Stimulated activated naive CD8-positive, alpha-beta T cell treated with anti-CD3 and anti-CD28 coated beads, Interleukin-15, amount 100 ng/mL, for 72 hours (primary cell): ENCODE results near the gene PRAMEF4.
"Not testable (repeated sequence)": the region's sequence is repeated elsewhere in the genome, so short reads cannot be mapped to it uniquely, and the experiment has no call there.

Source experiments
- ATAC-seq: fragments of 150-1000 bp; cut with Tn5 transposase; 2 replicates; pipeline ENCODE4 v1.10.0; 2021; ENCODE audit warnings: mild to moderate bottlenecking, moderate library complexity
- DNase-seq, 2 donors: peaks; one replicate each; pipeline ENCODE4 v3.0.0; 2021 to 2022
- H3K27ac Mint-ChIP-seq, 2 donors: one replicate each; pipeline ENCODE4 v1.8.0; 2022; ENCODE audit warnings: mild to moderate bottlenecking in 2 of 2, mixed read lengths in 2 of 2, moderate library complexity in 2 of 2
- H3K27me3 Mint-ChIP-seq: one replicate; pipeline ENCODE4 v1.8.0; 2022; ENCODE audit warnings: mixed read lengths
- H3K4me1 Mint-ChIP-seq: one replicate; pipeline ENCODE4 v1.8.0; 2022; ENCODE audit warnings: mild to moderate bottlenecking, mixed read lengths
- H3K4me3 Mint-ChIP-seq, 2 donors: one replicate each; pipeline ENCODE4 v1.8.0; 2022; ENCODE audit warnings: mild to moderate bottlenecking in 2 of 2, mixed read lengths in 2 of 2, moderate library complexity in 1 of 2
- H3K9me3 Mint-ChIP-seq, 2 donors: one replicate each; pipeline ENCODE4 v1.8.0; 2022; ENCODE audit warnings: mixed read lengths in 2 of 2

PRAMEF4 gene

DNA sequence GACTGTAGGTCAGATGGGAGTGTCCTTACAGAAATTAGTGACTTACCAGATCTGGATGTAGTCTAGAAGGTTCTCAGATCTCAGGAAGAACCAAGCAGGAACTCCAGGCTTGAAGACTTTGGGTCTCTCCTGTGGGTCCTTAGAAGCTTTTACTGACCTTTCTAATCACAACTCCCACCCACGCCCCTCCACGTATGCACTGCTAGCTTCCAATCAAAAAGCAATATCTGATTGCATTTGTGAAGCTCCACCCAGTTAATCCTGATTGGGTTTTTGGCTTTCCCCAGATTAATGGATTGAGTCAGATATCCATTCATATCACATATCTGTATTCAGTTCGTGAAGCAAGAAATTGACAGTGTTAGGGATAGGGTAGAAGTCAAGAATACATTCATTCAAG is at the start of gene PRAMEF4:
Gene PRAMEF4 (minus strand): TSS at position 101 of the 400 bp plus-strand sequence. CDS start 2,807 bp downstream, outside the sequence.
- DNase-seq = not testable (repeated sequence)

DNA sequence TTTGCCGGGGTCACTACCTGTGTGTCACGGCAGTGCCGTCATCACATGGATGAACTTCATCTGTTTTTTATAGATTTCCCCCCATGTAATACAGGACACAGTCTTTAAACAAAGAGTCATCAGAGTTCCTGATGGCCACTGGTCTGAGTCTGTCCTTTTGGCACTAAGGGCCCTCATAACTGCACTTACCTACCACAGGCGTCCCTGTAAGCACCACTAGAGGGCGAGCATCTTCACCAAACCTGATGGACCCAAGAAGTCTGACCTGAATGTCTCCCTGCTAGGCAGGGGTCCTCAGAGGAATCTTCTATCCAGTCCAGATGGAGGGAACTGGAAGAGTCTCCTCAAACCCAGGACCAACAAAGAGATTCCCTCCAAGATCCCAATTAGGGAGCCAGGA is 38.4 kb upstream of the PRAMEF4 start:
- not testable (repeated sequence) for ATAC-seq, H3K27me3 Mint-ChIP-seq, H3K4me1 Mint-ChIP-seq, H3K27ac Mint-ChIP-seq, H3K4me3 Mint-ChIP-seq, H3K9me3 Mint-ChIP-seq, DNase-seq

More for the DNA sequence above, at the start of gene PRAMEF4:
- not testable (repeated sequence) for H3K9me3 Mint-ChIP-seq, H3K4me3 Mint-ChIP-seq, H3K27me3 Mint-ChIP-seq, H3K4me1 Mint-ChIP-seq, ATAC-seq, H3K27ac Mint-ChIP-seq

DNA sequence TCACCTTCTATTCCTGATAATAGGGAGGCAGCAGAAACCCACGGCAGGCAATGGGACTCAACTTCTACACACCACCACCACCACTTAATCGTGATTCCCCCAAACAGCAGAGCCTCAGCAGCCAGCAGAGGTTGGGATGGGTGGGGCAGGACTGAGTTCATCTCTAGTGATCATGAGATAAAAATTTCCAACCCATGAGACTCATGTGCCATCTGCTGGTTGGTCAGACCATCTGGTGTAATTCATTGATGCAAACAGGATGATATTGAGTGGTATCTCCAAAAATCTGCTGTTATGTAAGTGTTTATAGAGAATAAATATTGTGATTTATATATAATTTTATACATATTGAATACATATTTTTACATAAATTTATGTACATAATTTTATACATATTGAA is 35.7 kb upstream of the PRAMEF4 start:
- H3K27me3 Mint-ChIP-seq, H3K9me3 Mint-ChIP-seq, ATAC-seq, DNase-seq, H3K4me1 Mint-ChIP-seq, H3K4me3 Mint-ChIP-seq, H3K27ac Mint-ChIP-seq: not testable (repeated sequence)

DNA sequence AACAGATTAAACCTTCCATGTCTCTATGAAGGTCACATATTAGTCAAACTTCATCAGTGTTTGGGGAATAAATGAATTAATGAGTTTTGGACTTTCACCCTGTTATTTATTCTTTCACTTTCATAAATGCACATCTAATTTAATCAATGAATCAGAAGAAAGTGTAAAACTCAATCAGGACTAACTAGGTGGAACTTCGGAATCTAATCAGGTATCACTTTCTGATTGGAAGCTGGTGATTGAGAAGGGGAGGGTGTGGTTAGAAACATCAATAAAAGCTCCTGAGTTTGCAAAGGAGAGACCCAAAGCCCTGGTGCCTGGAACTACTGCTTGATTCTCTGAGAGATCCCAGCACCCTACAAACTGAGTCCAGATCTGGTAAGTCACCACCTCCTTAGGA is 30.3 kb upstream of the PRAMEF4 start, which contains the start of gene PRAMEF7:
Gene PRAMEF7 (plus strand): TSS at position 301 of the 400 bp plus-strand sequence. CDS start 1,083 bp downstream, outside the sequence.
- not testable (repeated sequence) for ATAC-seq, H3K27ac Mint-ChIP-seq, H3K9me3 Mint-ChIP-seq, H3K4me3 Mint-ChIP-seq, H3K4me1 Mint-ChIP-seq, H3K27me3 Mint-ChIP-seq, DNase-seq

DNA sequence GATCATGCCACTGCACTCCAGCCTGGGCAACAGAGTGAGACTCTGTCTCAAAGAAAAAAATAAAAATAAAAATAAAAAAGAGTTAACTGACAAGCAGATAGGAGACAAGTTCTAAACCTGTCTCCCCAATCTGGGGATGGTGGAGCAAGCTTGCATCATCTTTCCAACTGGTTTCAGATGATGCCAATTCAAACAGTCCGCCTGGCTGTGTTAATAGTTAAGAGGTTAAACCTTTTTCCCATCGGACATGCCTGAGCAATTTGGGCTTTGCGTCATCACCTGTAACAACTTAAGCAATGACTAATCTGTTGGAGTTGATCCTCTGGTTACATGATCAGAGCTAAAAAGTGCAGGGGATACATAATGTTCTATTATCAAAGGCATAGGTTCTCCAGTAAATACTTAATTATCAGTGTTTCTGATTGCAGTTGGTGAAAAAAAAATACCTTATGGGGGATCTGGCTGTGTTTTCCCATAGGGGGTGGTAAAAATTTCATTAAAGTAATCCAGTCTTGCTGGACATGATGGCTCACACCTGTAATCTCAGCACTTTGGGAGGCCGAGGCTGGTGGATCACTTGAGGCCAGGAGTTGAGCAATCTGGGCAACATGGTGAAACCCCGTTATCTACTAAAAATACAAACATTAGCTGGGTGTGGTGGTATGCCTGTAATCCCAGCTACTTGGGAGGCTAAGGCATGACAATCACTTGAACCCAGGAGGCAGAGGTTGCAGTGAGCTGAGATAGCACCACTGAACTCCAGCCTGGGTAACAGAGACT is 18.0 kb upstream of the PRAMEF4 start:
- not testable (repeated sequence) for H3K27ac Mint-ChIP-seq, H3K4me1 Mint-ChIP-seq

DNA sequence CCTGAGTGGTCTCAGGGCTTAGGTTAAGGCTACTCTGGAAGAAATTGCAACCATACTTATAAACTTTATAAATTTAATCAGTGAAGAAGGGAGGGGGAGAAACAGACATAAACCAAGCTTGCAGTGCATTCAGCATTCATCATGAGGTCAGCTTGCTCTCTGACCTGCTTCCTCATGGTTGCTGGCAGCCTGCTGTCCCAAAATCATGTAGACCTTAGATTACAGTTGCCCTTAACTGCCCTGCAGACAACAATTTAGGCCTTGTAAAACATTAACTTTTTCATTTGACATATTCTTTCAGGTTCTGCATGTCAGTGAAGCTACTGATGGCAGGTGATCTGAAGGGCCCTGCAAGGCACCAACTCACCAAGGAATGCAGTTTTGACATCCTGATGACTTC is 13.2 kb upstream of the PRAMEF4 start:
- not testable (repeated sequence) for ATAC-seq, H3K9me3 Mint-ChIP-seq, H3K4me3 Mint-ChIP-seq, H3K4me1 Mint-ChIP-seq, H3K27me3 Mint-ChIP-seq, DNase-seq, H3K27ac Mint-ChIP-seq

More for the DNA sequence above, 18.0 kb upstream of the PRAMEF4 start:
- DNase-seq, H3K4me3 Mint-ChIP-seq, H3K27me3 Mint-ChIP-seq, H3K9me3 Mint-ChIP-seq, ATAC-seq: not testable (repeated sequence)

DNA sequence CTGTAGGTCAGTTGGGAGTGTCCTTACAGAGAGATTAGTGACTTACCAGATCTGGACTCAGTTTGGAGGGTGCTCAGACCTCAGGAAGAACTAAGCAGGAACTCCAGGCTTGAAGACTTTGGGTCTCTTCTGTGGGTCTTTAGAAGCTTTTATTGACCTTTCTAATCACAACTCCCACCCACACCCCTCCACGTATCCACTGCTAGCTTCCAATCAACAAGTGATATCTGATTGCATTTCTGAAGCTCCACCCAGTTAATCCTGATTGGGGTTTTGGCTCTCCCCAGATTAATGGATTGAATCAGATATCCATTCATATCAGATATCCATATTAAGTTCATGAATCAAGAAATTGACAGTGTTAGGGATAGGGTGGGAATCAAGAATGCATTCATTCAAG is 12.2 kb upstream of the PRAMEF4 start, which contains the start of gene PRAMEF10:
Gene PRAMEF10 (minus strand): TSS at position 101 of the 400 bp plus-strand sequence. CDS start 2,423 bp downstream, outside the sequence.
- not testable (repeated sequence) for H3K27ac Mint-ChIP-seq, H3K9me3 Mint-ChIP-seq, H3K27me3 Mint-ChIP-seq, H3K4me1 Mint-ChIP-seq, ATAC-seq, H3K4me3 Mint-ChIP-seq, DNase-seq

DNA sequence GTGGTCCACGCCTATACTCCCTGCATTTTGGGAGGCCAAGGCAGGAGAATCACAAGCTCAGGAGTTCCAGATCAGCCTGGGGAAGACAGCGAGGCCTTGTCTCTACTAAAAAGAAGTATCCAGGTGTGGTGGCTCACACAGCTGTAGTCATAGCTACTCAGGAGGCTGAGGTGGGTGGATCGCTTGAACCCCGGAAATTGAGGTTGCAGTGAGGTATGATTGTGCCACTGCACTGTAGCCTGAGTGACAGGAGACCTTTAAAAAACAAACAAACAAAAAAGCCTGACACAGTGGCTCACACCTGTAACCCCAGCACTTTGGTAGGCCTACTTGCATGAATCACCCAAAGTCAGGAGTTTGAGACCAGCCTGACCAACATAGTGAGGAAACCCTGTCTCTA is 7.5 kb downstream of the PRAMEF4 start:
- DNase-seq, H3K27me3 Mint-ChIP-seq, ATAC-seq, H3K27ac Mint-ChIP-seq, H3K4me1 Mint-ChIP-seq, H3K4me3 Mint-ChIP-seq, H3K9me3 Mint-ChIP-seq: not testable (repeated sequence)

DNA sequence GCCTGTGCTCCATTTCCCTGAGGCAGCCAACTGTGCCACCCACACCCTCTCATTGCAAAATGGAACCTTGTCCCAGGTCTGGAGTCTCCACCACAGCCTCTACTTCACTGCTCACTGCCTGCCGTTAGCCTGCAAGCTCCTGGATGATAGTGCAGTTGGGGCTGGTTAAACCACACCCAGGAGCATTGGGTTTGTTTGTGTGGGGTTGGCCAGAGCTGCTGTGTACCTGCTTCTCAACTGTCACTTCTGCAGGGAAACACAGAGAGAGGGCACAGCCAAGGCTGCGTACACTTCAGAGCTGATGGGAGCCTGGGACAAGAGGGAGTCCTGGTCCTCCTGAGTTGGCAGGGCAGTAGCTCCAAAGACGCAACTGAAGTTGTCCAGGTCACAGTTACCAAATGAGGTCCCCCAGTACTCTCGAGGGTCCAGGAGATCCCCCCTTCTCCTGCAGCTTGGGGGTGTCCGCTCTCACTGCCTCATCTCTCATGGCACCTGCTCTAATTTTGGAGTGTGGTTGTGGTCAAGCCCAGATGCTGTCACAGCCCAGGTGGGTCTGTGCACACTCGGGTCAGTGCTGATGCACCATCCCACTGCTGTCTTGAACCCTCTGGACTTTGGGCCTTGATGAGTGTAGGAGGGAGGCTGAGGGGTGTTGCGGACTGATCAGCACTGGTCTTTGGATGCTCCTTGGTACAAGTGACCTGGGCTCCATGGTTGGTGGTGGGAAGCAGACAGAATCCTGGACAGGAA is 22.7 kb downstream of the PRAMEF4 start:
- not testable (repeated sequence) for DNase-seq, H3K27ac Mint-ChIP-seq, H3K4me1 Mint-ChIP-seq, H3K27me3 Mint-ChIP-seq, H3K4me3 Mint-ChIP-seq, ATAC-seq, H3K9me3 Mint-ChIP-seq

DNA sequence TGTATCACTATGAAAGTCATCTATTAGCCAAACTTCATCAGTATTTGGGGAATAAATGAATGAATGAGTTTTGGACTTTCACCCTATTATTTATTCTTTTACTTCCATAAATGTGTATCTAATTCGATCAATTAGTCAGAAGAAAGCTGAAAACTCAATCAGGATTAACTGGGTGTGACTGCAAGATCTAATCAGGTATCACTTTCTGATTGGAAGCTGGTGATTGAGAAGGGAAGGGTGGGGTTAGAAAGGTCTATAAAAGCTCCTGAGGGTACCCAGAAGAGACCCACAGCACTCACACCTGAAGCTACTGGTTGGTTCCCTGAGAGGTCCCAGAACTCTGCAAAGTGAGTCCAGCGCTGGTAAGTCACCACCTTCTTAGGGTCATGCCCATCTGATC is 29.2 kb downstream of the PRAMEF4 start, which contains the start of gene PRAMEF2:
Gene PRAMEF2 (plus strand): TSS at position 301 of the 400 bp plus-strand sequence. CDS start 1,924 bp downstream, outside the sequence.
- not testable (repeated sequence) for DNase-seq, H3K4me3 Mint-ChIP-seq, H3K4me1 Mint-ChIP-seq, H3K9me3 Mint-ChIP-seq, ATAC-seq, H3K27ac Mint-ChIP-seq, H3K27me3 Mint-ChIP-seq

DNA sequence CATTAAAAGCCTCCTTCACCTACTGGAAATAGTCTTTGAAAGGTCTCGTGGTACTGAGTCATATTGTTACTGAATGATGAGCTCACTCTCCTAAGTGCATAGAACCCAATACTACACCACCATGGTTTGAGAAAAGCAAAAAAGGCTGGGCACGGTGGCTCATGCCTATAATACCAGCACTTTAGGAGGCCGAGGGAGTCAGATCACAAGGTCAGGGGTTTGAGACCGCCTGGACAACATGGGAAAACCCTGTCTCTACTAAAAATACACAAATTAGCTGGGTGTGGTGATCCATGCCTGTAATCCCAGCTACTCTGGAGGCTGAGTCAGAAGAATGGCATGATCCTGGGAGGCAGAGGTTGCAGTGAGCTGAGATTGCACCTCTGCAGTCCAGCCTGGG is 34.2 kb downstream of the PRAMEF4 start:
- Mint-ChIP-seq H3K4me3 (no peak overlapping the region), H3K27me3 (no peaks in the 10 kb centered on the region), H3K27ac (no peak overlapping the region), H3K4me1 (no peaks in the 10 kb centered on the region), H3K9me3 (peaks cover 0 to 11% of the 10 kb centered on the region in 2 donors)
- DNase-seq (no peak), ATAC-seq (no peak)

DNA sequence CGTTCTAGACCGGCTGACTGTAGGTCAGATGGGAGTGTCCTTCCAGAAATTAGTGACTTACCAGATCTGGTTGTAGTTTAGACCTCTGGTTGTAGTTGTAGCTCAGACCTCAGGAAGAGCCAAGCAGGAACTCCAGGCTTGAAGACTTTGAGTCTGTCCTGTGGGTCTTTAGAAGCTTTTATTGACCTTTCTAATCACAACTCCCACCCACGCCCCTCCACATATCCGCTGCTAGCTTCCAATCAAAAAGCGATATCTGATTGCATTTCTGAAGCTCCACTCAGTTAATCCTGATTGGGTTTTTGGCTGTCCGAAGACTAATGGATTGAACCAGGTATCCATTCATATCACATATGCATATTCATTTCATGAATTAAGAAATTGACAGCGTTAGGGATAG is 37.4 kb downstream of the PRAMEF4 start, which contains the start of gene HNRNPCL1:
Gene HNRNPCL1 (minus strand): TSS at position 101 of the 400 bp plus-strand sequence. CDS start 431 bp downstream, outside the sequence.
- H3K9me3 Mint-ChIP-seq = peaks cover 6 to 20% of the 10 kb centered on the region in 2 donors
- not testable (repeated sequence) for H3K27me3 Mint-ChIP-seq, H3K4me1 Mint-ChIP-seq, DNase-seq, ATAC-seq, H3K27ac Mint-ChIP-seq, H3K4me3 Mint-ChIP-seq

DNA sequence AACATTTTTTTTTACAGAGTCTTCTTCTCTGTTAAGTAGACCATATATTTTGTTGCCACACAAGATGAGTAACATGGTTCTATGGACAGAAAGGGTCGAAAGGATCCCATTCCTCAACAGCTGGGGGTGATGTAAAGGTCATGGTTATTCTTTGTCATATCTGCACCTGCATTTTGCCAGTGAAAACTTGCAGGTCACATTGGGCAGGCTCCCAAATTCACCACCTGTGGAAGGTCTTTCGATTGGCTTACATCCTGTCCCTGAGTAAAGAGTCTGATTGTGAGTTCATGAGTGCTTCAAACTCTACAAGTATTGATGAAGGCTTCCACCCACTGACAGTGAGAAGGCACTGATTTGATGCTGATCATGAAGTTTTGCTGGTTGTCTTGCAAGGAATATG is 52.8 kb downstream of the PRAMEF4 start:
- H3K9me3 Mint-ChIP-seq, ATAC-seq: not testable (repeated sequence)

DNA sequence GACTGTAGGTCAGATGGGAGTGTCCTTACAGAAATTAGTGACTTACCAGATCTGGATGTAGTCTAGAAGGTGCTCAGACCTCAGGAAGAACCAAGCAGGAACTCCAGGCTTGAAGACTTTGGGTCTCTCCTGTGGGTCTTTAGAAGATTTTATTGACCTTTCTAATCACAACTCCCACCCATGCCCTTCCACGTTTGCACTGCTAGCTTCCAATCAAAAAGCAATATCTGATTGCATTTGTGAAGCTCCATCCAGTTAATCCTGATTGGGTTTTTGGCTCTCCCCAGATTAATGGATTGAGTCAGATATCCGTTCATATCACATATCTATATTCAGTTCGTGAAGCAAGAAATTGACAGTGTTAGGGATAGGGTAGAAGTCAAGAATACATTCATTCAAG is 54.7 kb downstream of the PRAMEF4 start, which contains the start of gene PRAMEF11:
Gene PRAMEF11 (minus strand): TSS at position 101 of the 400 bp plus-strand sequence. CDS start 2,621 bp downstream, outside the sequence.
- not testable (repeated sequence) for H3K27ac Mint-ChIP-seq, H3K4me1 Mint-ChIP-seq, H3K4me3 Mint-ChIP-seq, ATAC-seq, H3K9me3 Mint-ChIP-seq, DNase-seq
- peaks cover 18% of the 10 kb centered on the region for H3K27me3 Mint-ChIP-seq

More for the DNA sequence above, 52.8 kb downstream of the PRAMEF4 start:
- not testable (repeated sequence) for H3K27ac Mint-ChIP-seq, DNase-seq, H3K4me1 Mint-ChIP-seq, H3K4me3 Mint-ChIP-seq
- peaks cover 11% of the 10 kb centered on the region for H3K27me3 Mint-ChIP-seq
